LNCAP (cell line): ENCODE measurements around the gene HBQ1.
"Not testable (repeated sequence)": the region's sequence is repeated elsewhere in the genome, so short reads cannot be mapped to it uniquely, and the experiment has no call there.

ENCODE experiments used
- CTCF ChIP-seq: fragments of 450-650 bp; IDR thresholded peaks from 2 replicates; pipeline ENCODE4 v1.5.1; 2017; ENCODE audit warnings: mild to moderate bottlenecking

Gene HBQ1

GRCh38 chr16:166375-167121, 13.7 kb upstream of the HBQ1 start:
- no peak for TF ChIP-seq CTCF

- TF ChIP-seq CTCF, result no peak
These were observed 13.1 kb upstream of the HBQ1 start for GRCh38 chr16:167122-167690.

- no peak for TF ChIP-seq CTCF
These were observed 11.8 kb upstream of the HBQ1 start for GRCh38 chr16:168424-168823.

GRCh38 chr16:169014-169413, 11.2 kb upstream of the HBQ1 start:
- no peak for TF ChIP-seq CTCF

GRCh38 chr16:170788-171187, 9.5 kb upstream of the HBQ1 start:
- no peak for TF ChIP-seq CTCF

- TF ChIP-seq CTCF, result not testable (repeated sequence)
These were observed 7.8 kb upstream of the HBQ1 start, which contains the start of gene HBA2 for GRCh38 chr16:172374-172941. Gene HBA2, plus strand, starts transcription at chr16:172876. Its CDS starts 37 bp downstream, at chr16:172913.

- TF ChIP-seq CTCF, result no peak
These were observed 5.0 kb upstream of the HBQ1 start for GRCh38 chr16:175011-175949.
